K562 (cell line): ENCODE results near the gene KMT2E. TPM values are rescaled to one million over a fixed set of nuclear protein-coding genes. Genes with fewer than 3 reads are reported as not detected.

ENCODE experiments used
- ATAC-seq: fragments of 200-7000 bp; cut with Tn5 transposase; 3 replicates; pipeline ENCODE4 v1.9.1; 2020; ENCODE audit warnings: moderate library complexity
- BruUV-seq: library from RNA; stranded (reverse); fragments of 400-500 nt; replicated peaks from 2 replicates; lab custom pipeline; 2021; lab: Mats Ljungman, UMichigan
- CTCF ChIA-PET: fragments of 300-600 bp; formaldehyde crosslinking; extraction: SDS; loops from one replicate; lab custom pipeline; 2021; ENCODE audit warnings: low intra/inter-chr PET ratio; lab: Yijun Ruan, JAX
- POLR2A ChIA-PET: fragments of 300-600, 350-650 bp; sonication (Branson Sonifier 250); formaldehyde crosslinking; extraction: SDS; loops from one replicate; lab custom pipeline; 2021; ENCODE audit warnings: antibody characterized with exemption, inconsistent platforms; lab: Yijun Ruan, JAX
- DNase-seq, 4 experiments: peaks; one replicate each; pipeline versions ENCODE4 v3.0.0 to v3.0.0-alpha.2; 2011 to 2018; ENCODE audit warnings: low spot score in 3 of 4, mixed read lengths in 3 of 4; ENCODE audit errors: extremely low read depth in 1 of 4
- FAIRE-seq: peaks from 2 replicates; lab custom pipeline; 2011; peaks lifted over from hg19 to GRCh38; lab: Jason Lieb, UNC
- H2AFZ ChIP-seq: 2 replicates; pipeline ENCODE4 v1.6.0; 2011; ENCODE audit warnings: low read depth, low read length, control low read depth, inconsistent platforms
- H3K27ac ChIP-seq: fragments of 200-600 bp; 3 replicates; pipeline ENCODE4 v1.8.0; 2011; ENCODE audit warnings: low read depth, mild to moderate bottlenecking, control low read depth, inconsistent platforms, low read length, moderate library complexity, mixed read lengths; ENCODE audit errors: extremely low read depth
- H3K27me3 ChIP-seq, 2 experiments: fragments of 300-600 bp in 1 of 2; 2 replicates in 1 of 2; 3 replicates in 1 of 2; pipeline versions ENCODE4 v1.6.0 to v1.8.0; 2011; ENCODE audit warnings: inconsistent platforms in 2 of 2, low read length in 2 of 2, mild to moderate bottlenecking in 1 of 2, mixed read lengths in 1 of 2, moderate library complexity in 1 of 2; ENCODE audit not compliant: control insufficient read depth in 2 of 2, insufficient read depth in 2 of 2
- H3K36me3 ChIP-seq: fragments of 300-600 bp; 3 replicates; pipeline ENCODE4 v1.8.0; 2011; ENCODE audit warnings: mild to moderate bottlenecking, low read length, inconsistent platforms; ENCODE audit not compliant: control insufficient read depth, insufficient read depth
- H3K4me1 ChIP-seq, 2 experiments: fragments of 200-600 bp in 1 of 2; replicated peaks in 1 of 2; 2 replicates in 1 of 2; 3 replicates in 1 of 2; pipeline versions ENCODE4 v1.5.1 to v1.8.0; 2011; ENCODE audit warnings: inconsistent platforms in 2 of 2, low read length in 2 of 2, mild to moderate bottlenecking in 1 of 2, mixed read lengths in 1 of 2, moderate library complexity in 1 of 2; ENCODE audit not compliant: control insufficient read depth in 2 of 2, insufficient read depth in 2 of 2
- H3K4me2 ChIP-seq: 2 replicates; pipeline ENCODE4 v1.6.1; 2011; ENCODE audit warnings: low read length, control low read depth, inconsistent platforms, mixed read lengths; ENCODE audit not compliant: insufficient read depth
- H3K4me3 ChIP-seq: fragments of 200-600 bp; sonication (generic), shearing (Covaris generic); 2 replicates; pipeline ENCODE4 v1.5.1; 2016; ENCODE audit warnings: control low read depth, inconsistent platforms
- H3K79me2 ChIP-seq: fragments of 200-600 bp; 3 replicates; pipeline ENCODE4 v1.8.0; 2011; ENCODE audit warnings: low read length, inconsistent platforms; ENCODE audit not compliant: control insufficient read depth, insufficient read depth
- H3K9ac ChIP-seq, 2 experiments: 2 replicates each; pipeline versions ENCODE4 v1.6.0 to v1.6.1; 2011; ENCODE audit warnings: low read depth in 2 of 2, low read length in 2 of 2, control low read depth in 1 of 2, inconsistent platforms in 1 of 2, mild to moderate bottlenecking in 1 of 2, mixed read lengths in 1 of 2; ENCODE audit not compliant: insufficient read depth in 1 of 2
- H3K9me1 ChIP-seq: one replicate; pipeline ENCODE4 v1.6.0; 2011; ENCODE audit warnings: inconsistent platforms, mild to moderate bottlenecking, low read length, moderate library complexity; ENCODE audit not compliant: control insufficient read depth, insufficient read depth
- H3K9me3 ChIP-seq: replicated peaks from 2 replicates; pipeline ENCODE4 v1.5.1; 2011; ENCODE audit warnings: low read depth, low read length, inconsistent platforms; ENCODE audit not compliant: control insufficient read depth, insufficient read depth
- H4K20me1 ChIP-seq: replicated peaks from 2 replicates; pipeline ENCODE4 v1.6.1; 2011; ENCODE audit warnings: low read length, inconsistent platforms, mixed read lengths; ENCODE audit not compliant: control insufficient read depth, insufficient read depth
- BHLHE40 ChIP-seq: IDR thresholded peaks from 2 replicates; pipeline ENCODE4 v1.6.1; 2011; ENCODE audit warnings: low read length, improper control_type of control experiment
- LEF1 ChIP-seq: fragments of 450-650 bp; IDR thresholded peaks from 2 replicates; pipeline ENCODE4 v1.6.1; 2016; ENCODE audit warnings: mild to moderate bottlenecking
- MCM2 ChIP-seq: fragments of 450-650 bp; IDR thresholded peaks from 2 replicates; pipeline ENCODE4 v1.6.1; 2017; ENCODE audit warnings: low read depth, mild to moderate bottlenecking
- OTX1 ChIP-seq: fragments of 450-650 bp; formaldehyde crosslinking; IDR thresholded peaks from 2 replicates; pipeline ENCODE4 v1.4.0; 2022; ENCODE audit warnings: mild to moderate bottlenecking
- POLR2G ChIP-seq: fragments of 200-400 bp; formaldehyde crosslinking; IDR thresholded peaks from 2 replicates; pipeline ENCODE4 v1.6.1; 2017; ENCODE audit warnings: low read depth, mild to moderate bottlenecking, antibody characterized with exemption, low read length, moderate library complexity
- RBFOX2 ChIP-seq: fragments of 200-400 bp; formaldehyde crosslinking; IDR thresholded peaks from 2 replicates; pipeline ENCODE4 v1.6.1; 2017; ENCODE audit warnings: low read depth, mild to moderate bottlenecking, low read length, moderate library complexity
- RBM22 ChIP-seq: fragments of 200-400 bp; formaldehyde crosslinking; IDR thresholded peaks from 2 replicates; pipeline ENCODE4 v1.6.1; 2018; ENCODE audit warnings: low read length, low read depth; ENCODE audit not compliant: poor library complexity, severe bottlenecking
- RBM25 ChIP-seq: fragments of 200-400 bp; formaldehyde crosslinking; IDR thresholded peaks from 2 replicates; pipeline ENCODE4 v1.6.1; 2018; ENCODE audit warnings: low read length, low read depth, moderate library complexity; ENCODE audit not compliant: severe bottlenecking
- SPI1 ChIP-seq: IDR thresholded peaks from 2 replicates; pipeline ENCODE4 v1.6.1; 2011; ENCODE audit warnings: low read depth, low read length, control low read depth, borderline replicate concordance
- TFAM ChIP-seq: fragments of 250-450 bp; sonication (Bioruptor Pico); conservative IDR thresholded peaks from 2 replicates; pipeline ENCODE4 v1.5.0; 2021; ENCODE audit warnings: mild to moderate bottlenecking, moderate library complexity
- XRCC3 ChIP-seq: fragments of 450-650 bp; IDR thresholded peaks from 2 replicates; pipeline ENCODE4 v1.6.1; 2017; ENCODE audit warnings: mild to moderate bottlenecking, moderate library complexity
- WGBS: fragments of 100-300 bp; shearing (Covaris generic); methylation state at CpG from one replicate; pipeline ENCODE4 v1.1.6; 2016; ENCODE audit warnings: low coverage, mixed read lengths; ENCODE audit not compliant: insufficient coverage; ENCODE audit errors: missing lambda C conversion rate; 5-methylcytosine and 5-hydroxymethylcytosine counted together
- in situ Hi-C: fragments of 300-500 bp; cut with MboI; formaldehyde crosslinking; loops from 4 replicates; pipeline ENCODE4 v1.15.0; 2018; ENCODE audit warnings: inconsistent platforms, mixed read lengths
- intact Hi-C: fragments of 100-400 bp; cut with micrococcal nuclease; formaldehyde crosslinking; loops from 2 replicates; pipeline ENCODE4 v1.14.2; 2022
- polyA plus RNA-seq, 8 experiments: library from polyadenylated mRNA; depleted of rRNA in 4 of 8; stranded (reverse) in 5 of 8; unstranded in 3 of 8; fragments of >200 nt; fragmentation: Nextera tagmentation in 2 of 8; fragmentation: Illumina TruSeq in 1 of 8; extraction: Ambion mirVana in 2 of 8; extraction: Trizol in 1 of 8; gene quantifications; 2 replicates each; pipeline versions ENCODE4 v1.2.1 to v1.2.3, GENCODE V29; 2011 to 2014; ENCODE audit warnings: inconsistent platforms in 1 of 8, missing spikeins in 1 of 8
- total RNA-seq, 7 experiments: library from RNA; depleted of rRNA in 6 of 7; stranded (reverse); fragments of >200 nt in 6 of 7; fragmentation: Illumina TruSeq in 2 of 7; extraction: Trizol in 2 of 7; gene quantifications; 2 replicates each; pipeline versions ENCODE4 v1.2.1 to v1.2.3, GENCODE V29; 2011 to 2021; ENCODE audit warnings: low replicate concordance in 1 of 7

KMT2E gene
- total and polyA plus RNA-seq, 9 of the 15 experiments (the other 6 are each of a cell fraction or from before 2014, with no cell fraction given): 8.9 to 55.3 (median 38.1) TPM

- Histone ChIP-seq H2AFZ (no peak overlapping the region), H3K79me2 (peaks cover 91% of the 10 kb centered on the region; the same call in 2 of the 3 replicates), H3K4me2 (no peak overlapping the region), H3K9me3 (no peaks in the 10 kb centered on the region), H3K27me3 (no peaks in the 10 kb centered on the region), H3K4me3 (no peak overlapping the region), H4K20me1 (peaks cover 52% of the 10 kb centered on the region), H3K9ac (peak overlapping the region in 1 of 2 experiments; percentile 65; a peak in 2 of 4 replicates), H3K27ac (no peak overlapping the region), H3K9me1 (peaks cover 4% of the 10 kb centered on the region), H3K36me3 (peaks cover 61% of the 10 kb centered on the region; the same call in 2 of the 3 replicates), H3K4me1 (peaks cover 12 to 17% of the 10 kb centered on the region in 2 experiments)
- intact Hi-C loops (no loop called here), in situ Hi-C loops (no loop called here)
- POLR2A ChIA-PET: interaction anchor here (0.6 to 2.9 kb wide), 7 partner anchors 8 to 894 kb away, joined by 3 to 27 read pairs (median 4); partner anchors contain the start of gene KMT2E
- peak in 1 of 4 experiments; percentile 33 for DNase-seq
- TF ChIP-seq TFAM (CRISPR knock-in tag) (no peak), POLR2G (peak; percentile 66), OTX1 (CRISPR knock-in tag) (no peak), LEF1 (no peak), XRCC3 (no peak), RBFOX2 (0 out of 2 replicates have a peak, but pooled peaks have one; percentile 32), MCM2 (no peak), BHLHE40 (no peak), SPI1 (0 out of 2 replicates have a peak, but pooled peaks have one; percentile 2), RBM22 (peak; percentile 63), RBM25 (no peak)
- WGBS: 91% methylated on average over 18 of the region's 18 CpGs
- BruUV-seq: no TSS peak
- peak; percentile 12 for ATAC-seq
- FAIRE-seq: no peak
- CTCF ChIA-PET: no interaction called here
Observed at GRCh38 chr7:105000927-105001336, 13.1 kb upstream of the KMT2E start.
